ENCODE measurements around the gene RBM19. TPM values are rescaled to one million over a fixed set of nuclear protein-coding genes. Genes with fewer than 3 reads are reported as not detected.

The RBM19 gene
- total and polyA plus RNA-seq, 10 donors: 13.6 to 46.7 (median 34.5) TPM

DNA sequence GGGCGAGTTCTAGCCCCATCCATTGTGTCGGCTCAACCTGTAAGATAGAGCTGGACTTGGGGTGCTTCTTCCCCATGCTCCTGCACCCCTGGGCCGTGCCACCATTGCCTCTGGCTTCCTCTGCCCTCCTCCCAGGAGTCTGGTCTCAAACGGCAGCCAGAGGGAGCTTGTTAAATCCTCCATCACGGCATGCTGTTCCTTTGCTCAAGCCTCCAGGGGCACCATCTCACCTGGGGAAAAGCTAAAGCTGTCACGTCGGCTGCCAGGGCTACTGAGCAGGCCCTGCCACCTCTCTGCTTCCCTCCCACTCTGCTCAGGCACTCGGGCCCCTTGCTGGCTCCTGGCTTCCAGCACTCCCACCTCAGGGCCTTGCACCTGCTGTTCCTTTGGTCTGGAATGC lies 140.4 kb downstream of the RBM19 start:
- Histone ChIP-seq H3K27ac (no peak overlapping the region), H3K4me1 (no peaks in the 10 kb centered on the region)
- 82 to 91% (median 85%) methylated on average over 8 of the region's 8 CpGs for WGBS, 5 donors

DNA sequence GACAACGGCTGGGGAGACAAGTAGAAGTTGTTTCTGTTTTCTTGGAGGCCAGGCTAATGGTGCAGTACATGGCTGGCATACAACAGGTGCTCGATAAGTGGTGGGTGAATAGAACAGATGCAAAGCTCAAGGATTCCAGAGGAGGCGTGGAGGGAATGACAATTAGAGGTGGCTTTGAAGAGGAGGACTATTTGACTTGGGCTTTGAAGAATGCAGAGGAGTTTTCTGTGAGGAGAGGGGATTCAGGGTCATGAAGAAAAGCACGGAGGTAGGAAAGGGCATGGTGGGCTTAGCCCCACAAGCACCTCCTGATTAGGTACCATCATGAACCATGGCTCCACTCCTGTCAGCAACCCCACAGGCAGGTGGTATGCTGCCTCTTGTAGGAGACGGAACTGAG lies 142.3 kb downstream of the RBM19 start:
- 82 to 92% (median 88%) methylated on average over 5 of the region's 5 CpGs for WGBS, 5 donors

More for the DNA sequence above, 140.4 kb downstream of the RBM19 start:
- no peak for DNase-seq
- Histone ChIP-seq H3K4me3 (no peak overlapping the region), H3K36me3 (peaks cover 0 to 64% (median 15%) of the 10 kb centered on the region in 6 donors), H3K9me3 (no peaks in the 10 kb centered on the region), H3K27me3 (replicated peaks in 1 of 7) (no peaks in the 10 kb centered on the region)
- intact Hi-C loops (cut with DNase I; ENCODE audit: low total_unique reads): no loop called here
- TF ChIP-seq, protein P1, sequence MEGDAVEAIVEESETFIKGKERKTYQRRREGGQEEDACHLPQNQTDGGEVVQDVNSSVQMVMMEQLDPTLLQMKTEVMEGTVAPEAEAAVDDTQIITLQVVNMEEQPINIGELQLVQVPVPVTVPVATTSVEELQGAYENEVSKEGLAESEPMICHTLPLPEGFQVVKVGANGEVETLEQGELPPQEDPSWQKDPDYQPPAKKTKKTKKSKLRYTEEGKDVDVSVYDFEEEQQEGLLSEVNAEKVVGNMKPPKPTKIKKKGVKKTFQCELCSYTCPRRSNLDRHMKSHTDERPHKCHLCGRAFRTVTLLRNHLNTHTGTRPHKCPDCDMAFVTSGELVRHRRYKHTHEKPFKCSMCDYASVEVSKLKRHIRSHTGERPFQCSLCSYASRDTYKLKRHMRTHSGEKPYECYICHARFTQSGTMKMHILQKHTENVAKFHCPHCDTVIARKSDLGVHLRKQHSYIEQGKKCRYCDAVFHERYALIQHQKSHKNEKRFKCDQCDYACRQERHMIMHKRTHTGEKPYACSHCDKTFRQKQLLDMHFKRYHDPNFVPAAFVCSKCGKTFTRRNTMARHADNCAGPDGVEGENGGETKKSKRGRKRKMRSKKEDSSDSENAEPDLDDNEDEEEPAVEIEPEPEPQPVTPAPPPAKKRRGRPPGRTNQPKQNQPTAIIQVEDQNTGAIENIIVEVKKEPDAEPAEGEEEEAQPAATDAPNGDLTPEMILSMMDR (IDR thresholded peaks at IDR 0.05 in 8 of 11, conservative IDR thresholded peaks at IDR 0.05 in 3 of 11): no peak
- no peak for TF ChIP-seq POLR2AphosphoS5 (IDR thresholded peaks at IDR 0.05)
- no peak for TF ChIP-seq POLR2A (IDR thresholded peaks at IDR 0.05)

DNA sequence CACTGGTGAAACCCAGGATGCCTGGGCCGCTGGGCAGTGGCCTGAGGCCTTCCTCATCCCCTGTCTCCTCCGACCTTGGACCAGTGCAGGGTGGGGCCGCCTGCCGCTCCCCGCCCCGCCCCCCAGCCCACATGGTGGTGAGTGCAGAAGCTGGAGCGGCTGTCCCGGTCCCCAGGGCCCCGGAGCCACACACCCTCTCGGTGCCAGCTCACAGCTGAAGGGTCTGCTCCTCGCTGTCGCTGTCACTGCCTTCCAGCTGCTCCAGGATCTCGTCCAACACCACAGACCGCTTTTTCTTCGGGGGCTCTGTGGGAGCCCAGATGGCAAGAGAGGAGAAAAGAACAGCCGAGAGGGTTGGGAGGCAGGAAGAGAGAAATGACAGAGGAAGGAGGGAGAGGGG lies 143.1 kb downstream of the RBM19 start:
- no peak overlapping the region for H3K27ac ChIP-seq
- no peak overlapping the region for H3K4me3 ChIP-seq
- H3K9me3 ChIP-seq: no peaks in the 10 kb centered on the region
- no peaks in the 10 kb centered on the region for H3K4me1 ChIP-seq
- no peak for DNase-seq
- intact Hi-C loops (cut with DNase I; ENCODE audit: low total_unique reads): no loop called here
- H3K27me3 ChIP-seq (replicated peaks in 1 of 7): no peaks in the 10 kb centered on the region
- 78 to 90% (median 83%) methylated on average over 8 to 16 of the region's 16 CpGs for WGBS, 5 donors
- TF ChIP-seq POLR2A (IDR thresholded peaks at IDR 0.05) (no peak), POLR2AphosphoS5 (IDR thresholded peaks at IDR 0.05) (peak in 1 of 3 donors; percentile 6)
- TF ChIP-seq, protein P1 (IDR thresholded peaks at IDR 0.05 in 8 of 11, conservative IDR thresholded peaks at IDR 0.05 in 3 of 11): no peak
- H3K36me3 ChIP-seq: peaks cover 0 to 86% (median 17%) of the 10 kb centered on the region in 6 donors

More for the DNA sequence above, 142.3 kb downstream of the RBM19 start:
- no peaks in the 10 kb centered on the region for H3K27me3 ChIP-seq (replicated peaks in 1 of 7)
- DNase-seq: no peak
- intact Hi-C loops (cut with DNase I; ENCODE audit: low total_unique reads): no loop called here
- H3K4me3 ChIP-seq: no peak overlapping the region
- no peak overlapping the region for H3K27ac ChIP-seq
- H3K4me1 ChIP-seq: no peaks in the 10 kb centered on the region
- TF ChIP-seq, protein P1 (IDR thresholded peaks at IDR 0.05 in 8 of 11, conservative IDR thresholded peaks at IDR 0.05 in 3 of 11): no peak
- TF ChIP-seq POLR2A (IDR thresholded peaks at IDR 0.05): no peak
- no peak for TF ChIP-seq POLR2AphosphoS5 (IDR thresholded peaks at IDR 0.05)
- peaks cover 0 to 78% (median 17%) of the 10 kb centered on the region in 6 donors for H3K36me3 ChIP-seq
- no peaks in the 10 kb centered on the region for H3K9me3 ChIP-seq

DNA sequence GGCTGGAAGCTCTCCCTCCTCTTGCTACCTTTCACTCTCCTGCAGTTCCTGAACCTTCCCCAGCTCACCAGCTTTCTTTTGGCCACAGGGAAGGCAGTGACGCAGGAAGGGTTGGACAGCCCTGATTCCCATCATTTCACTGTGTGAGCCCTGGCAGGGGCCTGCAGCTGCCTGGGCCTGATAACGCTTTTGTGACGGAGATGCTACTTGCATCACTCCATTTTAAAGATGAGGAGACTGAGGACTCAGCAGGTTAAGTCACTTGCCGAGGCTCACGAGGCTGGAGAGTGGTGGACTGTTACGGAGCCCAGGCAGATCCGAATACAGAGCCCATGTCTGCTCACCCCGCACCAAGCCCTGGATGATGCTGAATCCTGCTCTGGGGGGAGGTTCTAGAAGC lies 145.3 kb downstream of the RBM19 start:
- Histone ChIP-seq H3K9me3 (no peaks in the 10 kb centered on the region), H3K27me3 (replicated peaks in 1 of 7) (no peaks in the 10 kb centered on the region), H3K4me1 (no peaks in the 10 kb centered on the region), H3K27ac (no peak overlapping the region), H3K36me3 (peaks cover 0 to 94% (median 25%) of the 10 kb centered on the region in 6 donors), H3K4me3 (no peak overlapping the region)
- WGBS, 5 donors: 94 to 100% (median 98%) methylated on average over 7 to 8 of the region's 8 CpGs
- intact Hi-C loops (cut with DNase I; ENCODE audit: low total_unique reads): no loop called here
- DNase-seq: no peak
- TF ChIP-seq POLR2A (IDR thresholded peaks at IDR 0.05) (no peak), POLR2AphosphoS5 (IDR thresholded peaks at IDR 0.05) (no peak)
- TF ChIP-seq, protein P1 (IDR thresholded peaks at IDR 0.05 in 8 of 11, conservative IDR thresholded peaks at IDR 0.05 in 3 of 11): no peak
